Loucy (cell line): ENCODE data around the gene KIFAP3.

Experiments used
- H2AFZ ChIP-seq: fragments of 200-600 bp; sonication (generic); 2 replicates; pipeline ENCODE4 v1.6.0; 2016; ENCODE audit warnings: antibody characterized with exemption, mild to moderate bottlenecking, low read length, moderate library complexity
- H3F3A ChIP-seq: fragments of 200-600 bp; 2 replicates; pipeline ENCODE4 v1.6.0; 2016; ENCODE audit warnings: antibody characterized with exemption, low read depth, mild to moderate bottlenecking
- H3K27me3 ChIP-seq: fragments of 200-600 bp; sonication (generic); 2 replicates; pipeline ENCODE4 v1.6.1; 2014; ENCODE audit warnings: low read length, mild to moderate bottlenecking; ENCODE audit not compliant: insufficient read depth, poor library complexity, severe bottlenecking
- H3K36me3 ChIP-seq: fragments of 200-600 bp; sonication (generic); 2 replicates; pipeline ENCODE4 v1.6.1; 2016; ENCODE audit warnings: low read length; ENCODE audit not compliant: insufficient read depth
- H3K4me1 ChIP-seq: fragments of 200-600 bp; sonication (generic); 2 replicates; pipeline ENCODE4 v1.5.1; 2014; ENCODE audit warnings: low read length, mild to moderate bottlenecking; ENCODE audit not compliant: insufficient read depth, poor library complexity, severe bottlenecking
- H3K4me2 ChIP-seq: fragments of 200-600 bp; sonication (generic); 2 replicates; pipeline ENCODE4 v1.6.0; 2014; ENCODE audit warnings: antibody characterized with exemption, low read length, low read depth, mild to moderate bottlenecking; ENCODE audit not compliant: poor library complexity, severe bottlenecking
- H3K4me3 ChIP-seq: fragments of 200-600 bp; sonication (generic); 2 replicates; pipeline ENCODE4 v1.5.1; 2014; ENCODE audit warnings: low read length, mild to moderate bottlenecking, mixed read lengths; ENCODE audit not compliant: poor library complexity, severe bottlenecking
- H3K79me2 ChIP-seq: fragments of 200-600 bp; sonication (generic); 2 replicates; pipeline ENCODE4 v1.6.1; 2014; ENCODE audit warnings: low read length; ENCODE audit not compliant: insufficient read depth
- H3K9ac ChIP-seq: fragments of 200-600 bp; sonication (generic); 2 replicates; pipeline ENCODE4 v1.6.0; 2014; ENCODE audit warnings: mild to moderate bottlenecking, low read depth, low read length, moderate library complexity; ENCODE audit not compliant: poor library complexity, severe bottlenecking
- H3K9me2 ChIP-seq: fragments of 200-600 bp; sonication (generic); replicated peaks from 2 replicates; pipeline ENCODE4 v1.6.1; 2016; ENCODE audit warnings: low read depth, low read length, mixed read lengths
- H3K9me3 ChIP-seq: fragments of 200-600 bp; sonication (generic); 2 replicates; pipeline ENCODE4 v1.6.1; 2014; ENCODE audit warnings: mild to moderate bottlenecking, antibody characterized with exemption, low read length, low read depth; ENCODE audit not compliant: insufficient read depth
- H4K20me1 ChIP-seq: fragments of 200-600 bp; sonication (generic); 2 replicates; pipeline ENCODE4 v1.6.0; 2014; ENCODE audit warnings: antibody characterized with exemption, low read length, mild to moderate bottlenecking; ENCODE audit not compliant: insufficient read depth, poor library complexity, severe bottlenecking
- EZH2phosphoT487 ChIP-seq: fragments of 200-600 bp; IDR thresholded peaks from 2 replicates; pipeline ENCODE4 v1.6.1; 2018; ENCODE audit warnings: antibody characterized with exemption, mild to moderate bottlenecking, moderate library complexity, borderline replicate concordance
- TF ChIP-seq, protein P1 (sequence below): fragments of 200-600 bp; sonication (generic); conservative IDR thresholded peaks from 2 replicates; pipeline ENCODE4 v1.5.1; 2014; ENCODE audit warnings: mild to moderate bottlenecking, antibody characterized with exemption, low read length

Gene KIFAP3

DNA sequence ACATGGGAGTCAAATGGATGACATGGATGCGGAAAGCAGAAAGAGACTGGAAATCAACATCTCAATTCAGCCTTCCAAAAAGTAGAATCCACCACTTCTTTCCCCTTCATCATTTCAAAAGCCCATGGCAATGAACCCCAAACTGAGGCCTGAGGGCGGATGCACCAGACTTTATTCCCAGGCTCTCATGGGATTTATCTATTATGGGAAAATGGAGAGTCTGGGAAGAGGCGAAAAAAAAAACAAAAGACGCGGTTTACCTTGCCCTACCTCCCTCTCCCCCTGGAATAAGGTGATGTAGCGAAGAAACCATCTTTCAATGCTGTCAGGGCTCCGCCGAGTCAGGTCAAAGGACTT lies 624 bp downstream of the KIFAP3 start:
- Histone ChIP-seq H3K9me3 (peaks cover 4% of the 10 kb centered on the region; the same call in 1 of the 2 replicates), H3K9ac (peak overlapping the region; percentile 78), H3K4me3 (peak overlapping the region; percentile 93), H3K36me3 (no peaks in the 10 kb centered on the region), H3K4me2 (peak overlapping the region; percentile 99), H4K20me1 (no peaks in the 10 kb centered on the region), H3F3A (peaks cover 2% of the 10 kb centered on the region; the same call in 1 of the 2 replicates), H2AFZ (peak overlapping the region; percentile 91), H3K27me3 (no peaks in the 10 kb centered on the region), H3K9me2 (no peaks in the 10 kb centered on the region), H3K4me1 (peaks cover 51% of the 10 kb centered on the region), H3K79me2 (peaks cover 30% of the 10 kb centered on the region)
- TF ChIP-seq, protein P1, sequence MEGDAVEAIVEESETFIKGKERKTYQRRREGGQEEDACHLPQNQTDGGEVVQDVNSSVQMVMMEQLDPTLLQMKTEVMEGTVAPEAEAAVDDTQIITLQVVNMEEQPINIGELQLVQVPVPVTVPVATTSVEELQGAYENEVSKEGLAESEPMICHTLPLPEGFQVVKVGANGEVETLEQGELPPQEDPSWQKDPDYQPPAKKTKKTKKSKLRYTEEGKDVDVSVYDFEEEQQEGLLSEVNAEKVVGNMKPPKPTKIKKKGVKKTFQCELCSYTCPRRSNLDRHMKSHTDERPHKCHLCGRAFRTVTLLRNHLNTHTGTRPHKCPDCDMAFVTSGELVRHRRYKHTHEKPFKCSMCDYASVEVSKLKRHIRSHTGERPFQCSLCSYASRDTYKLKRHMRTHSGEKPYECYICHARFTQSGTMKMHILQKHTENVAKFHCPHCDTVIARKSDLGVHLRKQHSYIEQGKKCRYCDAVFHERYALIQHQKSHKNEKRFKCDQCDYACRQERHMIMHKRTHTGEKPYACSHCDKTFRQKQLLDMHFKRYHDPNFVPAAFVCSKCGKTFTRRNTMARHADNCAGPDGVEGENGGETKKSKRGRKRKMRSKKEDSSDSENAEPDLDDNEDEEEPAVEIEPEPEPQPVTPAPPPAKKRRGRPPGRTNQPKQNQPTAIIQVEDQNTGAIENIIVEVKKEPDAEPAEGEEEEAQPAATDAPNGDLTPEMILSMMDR: no peak
- TF ChIP-seq EZH2phosphoT487: no peak

DNA sequence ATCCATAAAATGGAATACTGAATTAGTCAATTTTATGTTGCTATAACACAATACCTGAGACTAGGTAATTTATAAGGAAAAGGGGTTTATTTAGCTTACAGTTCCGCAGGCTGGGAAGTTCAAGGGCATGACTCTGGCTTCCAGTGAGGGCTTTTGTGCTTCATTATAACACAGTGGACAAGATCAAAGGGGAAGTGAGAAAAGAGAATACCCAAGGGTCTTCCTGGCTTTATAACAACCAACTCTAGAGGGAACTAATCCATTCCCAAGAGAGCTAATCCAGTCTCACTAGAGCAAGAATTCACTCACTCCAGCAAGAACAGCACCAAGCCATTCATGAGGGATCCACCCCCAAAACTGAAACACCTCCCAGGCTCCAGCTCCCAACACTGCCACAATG lies 3.1 kb downstream of the KIFAP3 start:
- no peak overlapping the region for H3K9ac ChIP-seq
- no peaks in the 10 kb centered on the region for H3K27me3 ChIP-seq
- no peaks in the 10 kb centered on the region for H3K36me3 ChIP-seq
- H4K20me1 ChIP-seq: no peaks in the 10 kb centered on the region
- peaks cover 48% of the 10 kb centered on the region for H3K79me2 ChIP-seq
- no peaks in the 10 kb centered on the region for H3K9me2 ChIP-seq
- peaks cover 2% of the 10 kb centered on the region; the same call in 1 of the 2 replicates for H3F3A ChIP-seq
- no peaks in the 10 kb centered on the region for H3K9me3 ChIP-seq
- H3K4me2 ChIP-seq: peak overlapping the region; percentile 99
- TF ChIP-seq EZH2phosphoT487: no peak
- TF ChIP-seq, protein P1: no peak
- peaks cover 70% of the 10 kb centered on the region for H3K4me1 ChIP-seq
- peak overlapping the region; percentile 74 for H3K4me3 ChIP-seq
- H2AFZ ChIP-seq: no peak overlapping the region

DNA sequence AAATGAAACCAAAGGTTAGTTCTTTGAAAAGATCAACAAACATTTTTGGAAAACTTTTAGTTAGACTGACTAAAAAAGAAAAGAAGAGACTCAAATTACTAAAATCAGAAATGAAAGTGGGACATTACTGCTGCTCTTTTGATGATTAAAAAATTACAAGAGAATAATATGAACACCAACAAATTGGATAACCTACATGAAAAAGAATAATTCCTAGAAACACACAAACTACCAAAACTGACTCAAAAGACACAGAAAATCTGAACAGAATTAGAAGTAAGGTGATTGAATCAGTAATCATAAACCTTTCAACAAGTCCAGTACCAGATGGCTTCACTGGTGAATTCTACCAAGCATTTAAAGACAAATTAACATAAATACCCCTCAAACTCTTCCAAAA lies 5.6 kb downstream of the KIFAP3 start:
- Histone ChIP-seq H3K79me2 (peaks cover 44% of the 10 kb centered on the region), H3K9me3 (no peaks in the 10 kb centered on the region), H3K4me3 (peak overlapping the region; percentile 74), H3K27me3 (no peaks in the 10 kb centered on the region), H3K4me2 (peak overlapping the region; percentile 99), H3K4me1 (peaks cover 63% of the 10 kb centered on the region), H3K36me3 (no peaks in the 10 kb centered on the region), H3F3A (peaks cover 2% of the 10 kb centered on the region; the same call in 1 of the 2 replicates), H3K9ac (peak overlapping the region; percentile 73), H2AFZ (peak overlapping the region; percentile 34; the same call in 1 of the 2 replicates), H3K9me2 (no peaks in the 10 kb centered on the region), H4K20me1 (no peaks in the 10 kb centered on the region)
- TF ChIP-seq EZH2phosphoT487: no peak
- TF ChIP-seq, protein P1: no peak
